Uterus (tissue), 2 donors: Measurements from ENCODE around the gene TAS2R50.

Experiments used
- POLR2A ChIP-seq, 2 donors: fragments of 450-650 bp; IDR thresholded peaks; one replicate each; pipeline ENCODE4 v1.6.1; 2016; ENCODE audit warnings: antibody characterized with exemption in 2 of 2, mild to moderate bottlenecking in 1 of 2, moderate library complexity in 1 of 2
- TF ChIP-seq, protein P1 (sequence below), 4 experiments: fragments of 200-600 bp in 2 of 4; fragments of 450-650 bp in 2 of 4; sonication (generic) in 2 of 4; IDR thresholded peaks; one replicate each; pipeline ENCODE4 v1.5.1; 2016 to 2019; ENCODE audit warnings: antibody characterized with exemption in 4 of 4, mild to moderate bottlenecking in 2 of 4, moderate library complexity in 1 of 4

DNA sequence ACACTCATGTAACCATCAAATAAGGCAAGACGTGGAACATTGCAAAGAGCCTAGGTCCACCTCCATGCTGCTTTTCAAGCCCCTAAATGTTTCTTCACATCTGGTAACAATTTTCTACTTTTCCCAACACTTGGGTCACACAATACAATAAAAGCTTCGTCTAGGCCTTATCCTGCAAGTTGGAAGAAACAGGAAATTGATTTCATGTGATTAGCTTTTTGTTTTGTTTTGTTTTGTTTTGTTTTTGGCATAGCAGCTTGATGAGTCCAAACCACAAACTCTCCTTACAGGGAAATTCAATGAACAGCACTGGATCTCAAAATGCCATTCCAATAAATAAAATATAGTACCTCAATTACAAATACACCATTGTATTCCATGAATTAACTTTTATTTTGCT is 19.3 kb downstream of the TAS2R50 start:
- TF ChIP-seq, protein P1, sequence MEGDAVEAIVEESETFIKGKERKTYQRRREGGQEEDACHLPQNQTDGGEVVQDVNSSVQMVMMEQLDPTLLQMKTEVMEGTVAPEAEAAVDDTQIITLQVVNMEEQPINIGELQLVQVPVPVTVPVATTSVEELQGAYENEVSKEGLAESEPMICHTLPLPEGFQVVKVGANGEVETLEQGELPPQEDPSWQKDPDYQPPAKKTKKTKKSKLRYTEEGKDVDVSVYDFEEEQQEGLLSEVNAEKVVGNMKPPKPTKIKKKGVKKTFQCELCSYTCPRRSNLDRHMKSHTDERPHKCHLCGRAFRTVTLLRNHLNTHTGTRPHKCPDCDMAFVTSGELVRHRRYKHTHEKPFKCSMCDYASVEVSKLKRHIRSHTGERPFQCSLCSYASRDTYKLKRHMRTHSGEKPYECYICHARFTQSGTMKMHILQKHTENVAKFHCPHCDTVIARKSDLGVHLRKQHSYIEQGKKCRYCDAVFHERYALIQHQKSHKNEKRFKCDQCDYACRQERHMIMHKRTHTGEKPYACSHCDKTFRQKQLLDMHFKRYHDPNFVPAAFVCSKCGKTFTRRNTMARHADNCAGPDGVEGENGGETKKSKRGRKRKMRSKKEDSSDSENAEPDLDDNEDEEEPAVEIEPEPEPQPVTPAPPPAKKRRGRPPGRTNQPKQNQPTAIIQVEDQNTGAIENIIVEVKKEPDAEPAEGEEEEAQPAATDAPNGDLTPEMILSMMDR (IDR thresholded peaks at IDR 0.05) = no peak
- TF ChIP-seq POLR2A (IDR thresholded peaks at IDR 0.05) = no peak
